Neural cell (in vitro differentiated cells): ENCODE data around the gene LRRC10B. TPM values are rescaled to one million over a fixed set of nuclear protein-coding genes. Genes with fewer than 3 reads are reported as not detected.

Experiments
- H2AFZ ChIP-seq: fragments of 200-600, 300-800 bp; sonication (generic), shearing (Covaris generic); 2 replicates; pipeline ENCODE4 v1.6.0; 2014; ENCODE audit warnings: low read depth, mild to moderate bottlenecking, antibody characterized with exemption, low read length, moderate library complexity
- H3F3A ChIP-seq: fragments of 200-600 bp; shearing (Covaris generic); 2 replicates; pipeline ENCODE4 v1.6.1; 2016; ENCODE audit warnings: mild to moderate bottlenecking, moderate library complexity, mixed read lengths, antibody characterized with exemption, low read length; ENCODE audit not compliant: insufficient read depth, poor library complexity, severe bottlenecking
- H3K27ac ChIP-seq: fragments of 200-600, 300-800 bp; sonication (generic), shearing (Covaris generic); 2 replicates; pipeline ENCODE4 v1.5.1; 2014; ENCODE audit warnings: mild to moderate bottlenecking, low read length, moderate library complexity
- H3K27me3 ChIP-seq: fragments of 300-800, 200-600 bp; sonication (generic), shearing (Covaris generic); 2 replicates; pipeline ENCODE4 v1.6.0; 2014; ENCODE audit warnings: mild to moderate bottlenecking, low read depth, low read length, moderate library complexity; ENCODE audit not compliant: insufficient read depth
- H3K36me3 ChIP-seq: fragments of 300-800, 200-600 bp; sonication (generic), shearing (Covaris generic); 2 replicates; pipeline ENCODE4 v1.5.1; 2014; ENCODE audit warnings: mild to moderate bottlenecking, antibody characterized with exemption, low read length, moderate library complexity; ENCODE audit not compliant: insufficient read depth
- H3K4me2 ChIP-seq: fragments of 300-800, 200-600 bp; sonication (generic), shearing (Covaris generic); 2 replicates; pipeline ENCODE4 v1.6.0; 2014; ENCODE audit warnings: mild to moderate bottlenecking, low read length
- H3K4me3 ChIP-seq: fragments of 300-800, 200-600 bp; sonication (generic), shearing (Covaris generic); 2 replicates; pipeline ENCODE4 v1.5.1; 2014; ENCODE audit warnings: mild to moderate bottlenecking, low read length, moderate library complexity
- H3K79me2 ChIP-seq: fragments of 200-600 bp; shearing (Covaris generic); replicated peaks from 2 replicates; pipeline ENCODE4 v1.6.0; 2014; ENCODE audit warnings: mild to moderate bottlenecking, low read length, moderate library complexity; ENCODE audit not compliant: insufficient read depth
- H3K9ac ChIP-seq: fragments of 300-800, 200-600 bp; sonication (generic), shearing (Covaris generic); 2 replicates; pipeline ENCODE4 v1.6.1; 2016; ENCODE audit warnings: mild to moderate bottlenecking, low read length, mixed read lengths
- H3K9me2 ChIP-seq: fragments of 200-600 bp; shearing (Covaris generic); 2 replicates; pipeline ENCODE4 v1.6.1; 2016; ENCODE audit warnings: mild to moderate bottlenecking, low read length, mixed read lengths; ENCODE audit not compliant: insufficient read depth
- H3K9me3 ChIP-seq: fragments of 200-600, 300-800 bp; sonication (generic), shearing (Covaris generic); 2 replicates; pipeline ENCODE4 v1.6.1; 2016; ENCODE audit warnings: mild to moderate bottlenecking, mixed run types, low read length, moderate library complexity, mixed read lengths
- H4K20me1 ChIP-seq: fragments of 200-600 bp; shearing (Covaris generic); 2 replicates; pipeline ENCODE4 v1.6.1; 2016; ENCODE audit warnings: mild to moderate bottlenecking, mixed run types; ENCODE audit not compliant: insufficient read depth
- EP300 ChIP-seq: fragments of 450-650 bp; conservative IDR thresholded peaks from 2 replicates; pipeline ENCODE4 v1.6.1; 2014; ENCODE audit warnings: antibody characterized with exemption, mild to moderate bottlenecking, moderate library complexity; ENCODE audit not compliant: poor library complexity, severe bottlenecking
- EZH2 ChIP-seq: fragments of 200-600, 300-800 bp; shearing (Covaris generic), sonication (generic); IDR thresholded peaks from 2 replicates; pipeline ENCODE4 v1.6.1; 2014; ENCODE audit warnings: antibody characterized with exemption, low read length, borderline replicate concordance, mild to moderate bottlenecking; ENCODE audit not compliant: insufficient read depth, poor library complexity, severe bottlenecking
- MXI1 ChIP-seq: fragments of 450-650 bp; conservative IDR thresholded peaks from 2 replicates; pipeline ENCODE4 v1.6.1; 2014; ENCODE audit warnings: antibody characterized with exemption, mild to moderate bottlenecking; ENCODE audit not compliant: poor library complexity, severe bottlenecking
- POLR2AphosphoS5 ChIP-seq: IDR thresholded peaks from 2 replicates; pipeline ENCODE4 v1.6.1; 2012
- RAD21 ChIP-seq: fragments of 450-650 bp; conservative IDR thresholded peaks from 2 replicates; pipeline ENCODE4 v1.6.1; 2014; ENCODE audit warnings: antibody characterized with exemption, mild to moderate bottlenecking, moderate library complexity
- SMC3 ChIP-seq: fragments of 450-650 bp; conservative IDR thresholded peaks from 2 replicates; pipeline ENCODE4 v1.6.1; 2014; ENCODE audit warnings: antibody characterized with exemption, mild to moderate bottlenecking, moderate library complexity; ENCODE audit not compliant: poor library complexity
- TAF1 ChIP-seq: IDR thresholded peaks from 2 replicates; pipeline ENCODE4 v1.6.1; 2012; ENCODE audit warnings: low read depth
- polyA plus RNA-seq: library from polyadenylated mRNA; depleted of rRNA; stranded (reverse); fragments of >200 nt; gene quantifications from 2 replicates; pipeline ENCODE4 v1.2.3, GENCODE V29; 2014
- TF ChIP-seq, protein P1 (sequence below): IDR thresholded peaks from 2 replicates; pipeline ENCODE4 v1.6.1; 2012; ENCODE audit warnings: borderline replicate concordance
- TF ChIP-seq, protein P2 (sequence below): fragments of 450-650 bp; IDR thresholded peaks from 2 replicates; pipeline ENCODE4 v1.5.1; 2014; ENCODE audit warnings: antibody characterized with exemption, mild to moderate bottlenecking, moderate library complexity; ENCODE audit not compliant: poor library complexity, severe bottlenecking

Gene LRRC10B
- polyA plus RNA-seq, 1 donor from 2014 or later: 12.4 TPM

DNA sequence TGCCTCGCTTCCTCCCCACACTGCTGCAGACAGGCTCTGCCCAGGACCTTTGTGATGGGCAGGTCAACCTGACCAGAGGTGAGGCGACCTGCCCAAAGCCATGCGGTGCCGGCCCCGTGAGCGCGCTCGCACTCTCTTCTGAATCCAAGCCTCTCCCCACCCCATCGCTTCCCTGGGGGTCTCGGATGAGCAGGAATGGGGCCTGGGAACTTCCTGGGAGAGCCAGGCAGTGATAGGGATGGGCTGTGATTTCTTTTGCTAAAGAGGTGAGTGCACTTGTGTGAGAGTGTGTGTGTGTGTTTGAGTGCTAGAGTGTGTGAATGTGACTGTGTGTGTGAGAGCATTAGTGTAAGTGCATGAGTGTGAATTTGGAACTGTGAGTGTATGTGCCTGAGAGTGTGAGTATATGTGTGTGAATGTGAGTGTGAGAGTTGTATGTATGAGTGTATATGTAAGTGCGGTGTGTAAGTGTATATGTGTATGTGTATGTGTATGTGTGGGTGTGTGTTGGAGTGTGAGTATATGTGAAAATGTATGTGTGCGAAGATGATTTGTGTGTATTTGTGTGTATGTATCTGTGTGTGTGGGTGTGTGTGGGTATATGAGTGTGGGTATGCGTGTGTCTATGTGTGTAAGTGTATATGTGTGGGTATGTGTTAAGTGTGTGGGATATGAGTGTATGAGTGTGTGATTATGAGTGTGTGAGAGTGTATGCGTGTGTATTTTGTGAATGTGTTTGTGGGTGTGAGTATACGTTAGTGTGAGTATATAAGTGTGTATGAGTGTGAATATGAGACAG, 11.7 kb upstream of the LRRC10B start:
- Histone ChIP-seq H3K27ac (no peak overlapping the region), H3K27me3 (no peaks in the 10 kb centered on the region), H3K4me2 (no peak overlapping the region), H3K9me3 (no peaks in the 10 kb centered on the region), H3K36me3 (no peaks in the 10 kb centered on the region), H3K4me3 (no peak overlapping the region), H3F3A (no peaks in the 10 kb centered on the region), H2AFZ (no peak overlapping the region), H3K79me2 (no peaks in the 10 kb centered on the region), H3K9me2 (no peaks in the 10 kb centered on the region), H4K20me1 (no peaks in the 10 kb centered on the region), H3K9ac (no peak overlapping the region)
- no peak for TF ChIP-seq EZH2
- no peak for TF ChIP-seq RAD21
- no peak for TF ChIP-seq SMC3
- TF ChIP-seq MXI1: no peak
- TF ChIP-seq, protein P1, sequence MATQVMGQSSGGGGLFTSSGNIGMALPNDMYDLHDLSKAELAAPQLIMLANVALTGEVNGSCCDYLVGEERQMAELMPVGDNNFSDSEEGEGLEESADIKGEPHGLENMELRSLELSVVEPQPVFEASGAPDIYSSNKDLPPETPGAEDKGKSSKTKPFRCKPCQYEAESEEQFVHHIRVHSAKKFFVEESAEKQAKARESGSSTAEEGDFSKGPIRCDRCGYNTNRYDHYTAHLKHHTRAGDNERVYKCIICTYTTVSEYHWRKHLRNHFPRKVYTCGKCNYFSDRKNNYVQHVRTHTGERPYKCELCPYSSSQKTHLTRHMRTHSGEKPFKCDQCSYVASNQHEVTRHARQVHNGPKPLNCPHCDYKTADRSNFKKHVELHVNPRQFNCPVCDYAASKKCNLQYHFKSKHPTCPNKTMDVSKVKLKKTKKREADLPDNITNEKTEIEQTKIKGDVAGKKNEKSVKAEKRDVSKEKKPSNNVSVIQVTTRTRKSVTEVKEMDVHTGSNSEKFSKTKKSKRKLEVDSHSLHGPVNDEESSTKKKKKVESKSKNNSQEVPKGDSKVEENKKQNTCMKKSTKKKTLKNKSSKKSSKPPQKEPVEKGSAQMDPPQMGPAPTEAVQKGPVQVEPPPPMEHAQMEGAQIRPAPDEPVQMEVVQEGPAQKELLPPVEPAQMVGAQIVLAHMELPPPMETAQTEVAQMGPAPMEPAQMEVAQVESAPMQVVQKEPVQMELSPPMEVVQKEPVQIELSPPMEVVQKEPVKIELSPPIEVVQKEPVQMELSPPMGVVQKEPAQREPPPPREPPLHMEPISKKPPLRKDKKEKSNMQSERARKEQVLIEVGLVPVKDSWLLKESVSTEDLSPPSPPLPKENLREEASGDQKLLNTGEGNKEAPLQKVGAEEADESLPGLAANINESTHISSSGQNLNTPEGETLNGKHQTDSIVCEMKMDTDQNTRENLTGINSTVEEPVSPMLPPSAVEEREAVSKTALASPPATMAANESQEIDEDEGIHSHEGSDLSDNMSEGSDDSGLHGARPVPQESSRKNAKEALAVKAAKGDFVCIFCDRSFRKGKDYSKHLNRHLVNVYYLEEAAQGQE: no peak
- no peak for TF ChIP-seq POLR2AphosphoS5
- no peak for TF ChIP-seq TAF1
- TF ChIP-seq, protein P2, sequence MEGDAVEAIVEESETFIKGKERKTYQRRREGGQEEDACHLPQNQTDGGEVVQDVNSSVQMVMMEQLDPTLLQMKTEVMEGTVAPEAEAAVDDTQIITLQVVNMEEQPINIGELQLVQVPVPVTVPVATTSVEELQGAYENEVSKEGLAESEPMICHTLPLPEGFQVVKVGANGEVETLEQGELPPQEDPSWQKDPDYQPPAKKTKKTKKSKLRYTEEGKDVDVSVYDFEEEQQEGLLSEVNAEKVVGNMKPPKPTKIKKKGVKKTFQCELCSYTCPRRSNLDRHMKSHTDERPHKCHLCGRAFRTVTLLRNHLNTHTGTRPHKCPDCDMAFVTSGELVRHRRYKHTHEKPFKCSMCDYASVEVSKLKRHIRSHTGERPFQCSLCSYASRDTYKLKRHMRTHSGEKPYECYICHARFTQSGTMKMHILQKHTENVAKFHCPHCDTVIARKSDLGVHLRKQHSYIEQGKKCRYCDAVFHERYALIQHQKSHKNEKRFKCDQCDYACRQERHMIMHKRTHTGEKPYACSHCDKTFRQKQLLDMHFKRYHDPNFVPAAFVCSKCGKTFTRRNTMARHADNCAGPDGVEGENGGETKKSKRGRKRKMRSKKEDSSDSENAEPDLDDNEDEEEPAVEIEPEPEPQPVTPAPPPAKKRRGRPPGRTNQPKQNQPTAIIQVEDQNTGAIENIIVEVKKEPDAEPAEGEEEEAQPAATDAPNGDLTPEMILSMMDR: no peak
- TF ChIP-seq EP300: no peak

DNA sequence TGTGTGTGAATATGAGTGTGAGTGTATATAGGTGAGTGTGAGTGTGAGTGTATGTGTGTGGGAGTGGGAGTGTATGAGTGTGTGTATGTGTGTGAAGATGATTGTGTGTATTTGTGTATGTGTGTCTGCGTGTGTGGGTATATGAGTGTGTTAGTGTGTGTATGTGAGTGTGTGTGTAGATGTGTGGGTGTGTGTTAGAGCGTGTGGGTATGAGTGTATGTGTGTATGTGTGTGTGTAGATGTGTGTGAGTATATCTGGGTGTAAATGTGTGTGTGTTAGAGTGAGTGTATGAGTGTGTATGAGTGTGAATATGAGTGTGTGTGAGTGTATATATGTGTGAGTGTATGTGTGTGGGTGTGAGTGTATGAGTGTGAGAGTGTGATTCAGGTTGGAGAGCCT, 11.1 kb upstream of the LRRC10B start:
- Histone ChIP-seq H3K27ac (no peak overlapping the region), H3K9me2 (no peaks in the 10 kb centered on the region), H4K20me1 (no peaks in the 10 kb centered on the region), H3K9ac (no peak overlapping the region), H2AFZ (no peak overlapping the region), H3K36me3 (no peaks in the 10 kb centered on the region), H3K4me2 (no peak overlapping the region), H3K27me3 (no peaks in the 10 kb centered on the region), H3K4me3 (no peak overlapping the region), H3K79me2 (no peaks in the 10 kb centered on the region), H3K9me3 (no peaks in the 10 kb centered on the region), H3F3A (no peaks in the 10 kb centered on the region)
- TF ChIP-seq, protein P2: no peak
- no peak for TF ChIP-seq SMC3
- no peak for TF ChIP-seq RAD21
- TF ChIP-seq POLR2AphosphoS5: no peak
